NCI-H82 (cell line): ENCODE measurements around the gene GPR158.
A peak's percentile ranks its signal among the peaks of the same experiment; 100 is the strongest.

Experiments used
- DNase-seq: peaks from one replicate; lab custom pipeline; 2025; lab: John Stamatoyannopoulos, UW

GPR158 gene

GRCh38 chr10:25206693-25207414, 32.1 kb downstream of the GPR158 start:
- no peak for DNase-seq

DNA sequence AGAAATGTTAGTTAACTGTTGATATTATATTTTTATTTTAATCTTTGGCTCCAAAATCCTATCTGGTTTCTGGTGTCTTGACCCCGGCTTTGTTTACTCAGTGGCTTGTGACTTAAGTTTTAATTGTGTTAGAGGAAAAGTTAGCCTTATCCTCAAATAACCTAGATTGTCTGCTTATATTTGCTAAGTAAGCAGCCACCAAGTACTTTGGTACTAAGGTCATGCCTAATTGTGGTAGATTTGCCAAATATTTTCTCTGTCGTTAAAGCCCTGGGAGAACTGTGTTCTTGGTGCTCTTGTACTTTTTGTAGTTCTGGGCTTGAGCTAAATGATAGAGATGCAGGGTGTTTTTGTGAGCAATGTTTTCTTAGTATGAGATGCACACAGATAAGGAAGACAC, 34.8 kb downstream of the GPR158 start:
- peak; percentile 5 for DNase-seq

GRCh38 chr10:25210265-25210664, 35.5 kb downstream of the GPR158 start:
- no peak for DNase-seq

- DNase-seq, result no peak
Measured at GRCh38 chr10:25220156-25220555, 45.4 kb downstream of the GPR158 start.

- no peak for DNase-seq
Measured at GRCh38 chr10:25222085-25222660, 47.4 kb downstream of the GPR158 start.

- peak; percentile 79 for DNase-seq
Measured at GRCh38 chr10:25226775-25227682, 52.2 kb downstream of the GPR158 start.

GRCh38 chr10:25231751-25232150, 57.0 kb downstream of the GPR158 start:
- no peak for DNase-seq

- no peak for DNase-seq
Measured at GRCh38 chr10:25232204-25232603, 57.4 kb downstream of the GPR158 start.

GRCh38 chr10:25245165-25245564, 70.4 kb downstream of the GPR158 start:
- DNase-seq, result no peak

DNA sequence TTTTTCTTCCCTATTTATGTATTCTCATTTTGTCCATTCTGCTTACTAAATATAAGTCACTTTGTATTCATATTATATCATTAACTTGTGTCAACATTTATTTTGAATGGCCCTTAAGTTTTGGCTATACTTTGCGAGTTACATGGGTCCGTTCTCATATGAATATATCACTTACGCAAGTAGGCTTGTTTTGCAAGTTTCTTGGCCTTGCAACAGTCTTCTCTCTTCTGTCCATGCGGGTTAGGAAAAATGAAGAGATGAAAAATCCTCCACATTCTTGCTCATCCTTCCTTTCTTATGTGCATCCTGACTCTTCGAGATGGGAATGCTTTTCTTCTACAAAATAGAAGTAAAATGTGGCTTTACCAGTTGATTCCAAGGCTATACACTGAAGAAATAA, 82.8 kb downstream of the GPR158 start:
- DNase-seq, result no peak

DNA sequence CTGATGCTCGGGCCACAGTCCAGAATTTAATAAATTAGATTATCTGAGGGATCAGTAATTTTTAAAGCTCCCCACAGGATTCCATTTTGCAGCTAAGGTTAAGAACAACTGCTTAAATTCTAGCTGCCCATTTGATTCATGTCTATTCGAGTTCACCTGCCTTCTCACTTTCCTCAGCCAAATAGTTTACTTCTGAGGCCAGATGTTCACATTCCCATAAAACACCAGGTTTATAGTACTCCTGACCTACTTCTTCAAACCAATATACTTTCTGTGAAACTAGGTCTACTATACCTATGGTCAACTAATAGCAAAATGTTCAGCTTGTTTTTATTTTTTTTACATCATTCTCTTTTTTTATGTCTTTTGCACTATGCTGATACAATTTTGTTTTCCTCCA, 86.3 kb downstream of the GPR158 start:
- peak; percentile 74 for DNase-seq

GRCh38 chr10:25261558-25261957, 86.8 kb downstream of the GPR158 start:
- DNase-seq, result peak; percentile 22

- no peak for DNase-seq
Measured at GRCh38 chr10:25263931-25264330, 89.1 kb downstream of the GPR158 start.

DNA sequence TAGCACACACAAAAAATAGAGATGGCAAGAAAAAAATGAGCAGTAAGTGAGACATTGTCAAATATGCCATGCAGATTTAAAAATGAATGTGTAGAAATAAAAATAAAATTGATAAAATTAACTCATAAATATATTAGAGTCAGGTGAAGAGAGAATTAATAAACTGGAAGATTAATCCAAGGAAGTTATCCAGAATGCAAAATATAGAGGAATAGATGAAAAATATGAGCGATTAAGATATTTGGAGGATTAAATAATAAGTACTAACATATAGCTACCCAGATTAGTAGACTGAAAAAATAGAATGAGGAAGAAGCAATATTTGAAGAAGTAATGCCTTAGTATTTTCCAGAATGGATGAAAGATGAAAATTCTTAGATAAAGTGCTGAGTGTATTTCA, 103.4 kb downstream of the GPR158 start:
- DNase-seq, result no peak

GRCh38 chr10:25280076-25280475, 105.3 kb downstream of the GPR158 start:
- no peak for DNase-seq

DNA sequence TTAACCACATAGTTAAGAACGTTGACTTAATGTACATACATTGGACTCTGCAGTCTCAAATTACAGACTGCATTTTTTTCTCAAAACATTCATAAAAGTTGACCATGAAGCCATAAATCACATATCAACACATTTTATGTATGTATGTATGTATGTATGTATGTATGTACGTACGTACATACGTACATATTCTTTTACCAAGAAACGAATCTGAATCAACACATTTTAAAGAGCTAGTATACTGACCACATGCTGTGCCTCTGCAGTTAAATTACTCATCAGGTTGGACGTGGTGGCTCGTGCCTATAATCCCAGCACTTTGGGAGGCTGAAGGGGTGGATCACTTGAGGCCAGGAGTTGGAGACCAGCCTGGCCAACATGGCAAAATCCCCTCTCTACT, 105.8 kb downstream of the GPR158 start:
- DNase-seq, result no peak

GRCh38 chr10:25285809-25286208, 111.0 kb downstream of the GPR158 start:
- no peak for DNase-seq

DNA sequence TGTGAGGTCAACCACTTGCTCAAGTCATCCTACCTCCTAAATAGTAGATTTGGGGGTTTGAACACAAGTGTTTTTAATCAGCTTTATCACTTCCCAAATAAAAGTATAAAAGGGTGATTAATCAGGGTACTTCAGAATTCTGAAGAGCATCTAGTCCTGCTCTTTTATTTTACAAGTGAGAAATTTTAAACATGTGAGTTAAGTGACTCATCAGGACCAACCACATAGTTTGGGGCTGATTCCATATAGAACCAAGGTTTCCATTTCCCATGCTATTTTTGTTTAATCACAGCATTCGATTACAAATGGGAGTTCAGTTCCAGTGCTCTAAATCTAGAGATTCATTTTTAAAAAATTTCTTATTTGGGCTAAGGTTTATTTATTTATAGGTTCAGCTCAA, 113.4 kb downstream of the GPR158 start:
- DNase-seq, result no peak

- DNase-seq, result no peak
Measured at GRCh38 chr10:25294032-25294926, 119.5 kb downstream of the GPR158 start.

GRCh38 chr10:25296324-25296723, 121.5 kb downstream of the GPR158 start:
- DNase-seq, result no peak

DNA sequence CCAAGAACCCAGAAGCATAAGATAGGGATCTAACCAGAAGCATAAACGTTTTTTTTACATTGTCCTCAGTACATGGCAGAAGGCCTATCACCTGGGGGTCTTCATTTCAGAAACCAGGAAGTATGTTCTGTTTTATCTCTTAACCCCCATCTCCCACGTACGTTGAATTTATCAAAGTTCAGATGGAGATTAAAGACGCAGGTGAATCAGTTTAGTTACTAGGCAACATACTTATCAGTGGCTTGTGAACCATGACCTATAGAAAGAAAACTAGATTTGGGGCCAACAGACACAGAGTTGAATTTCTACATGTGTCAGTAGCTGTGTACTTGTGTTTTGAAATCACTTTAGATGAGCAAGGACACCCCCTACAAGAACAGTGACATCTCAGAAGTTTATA, 122.7 kb downstream of the GPR158 start:
- DNase-seq, result no peak

- no peak for DNase-seq
Measured at GRCh38 chr10:25300073-25300472, 125.3 kb downstream of the GPR158 start.
